Renal cortex interstitium (tissue), 15 donors: ENCODE measurements around the gene IP6K3. TPM values are rescaled to one million over a fixed set of nuclear protein-coding genes. Genes with fewer than 3 reads are reported as not detected.

Source experiments
- DNase-seq, 11 donors: peaks; one replicate each; pipeline ENCODE4 v3.0.0-alpha.2; 2013; ENCODE audit warnings: low read depth in 9 of 11, low spot score in 4 of 11; ENCODE audit errors: extremely low read depth in 1 of 11
- long read RNA-seq, 16 experiments: transcript quantifications; one replicate each; lab custom pipeline, GENCODE V29; 2026
- polyA plus RNA-seq, 3 donors: library from polyadenylated mRNA; unstranded; fragments of 120-200 nt; gene quantifications; one replicate each; pipeline ENCODE4 v1.2.1, GENCODE V29; 2013; ENCODE audit not compliant: insufficient read length in 3 of 3

Gene IP6K3, protein sequence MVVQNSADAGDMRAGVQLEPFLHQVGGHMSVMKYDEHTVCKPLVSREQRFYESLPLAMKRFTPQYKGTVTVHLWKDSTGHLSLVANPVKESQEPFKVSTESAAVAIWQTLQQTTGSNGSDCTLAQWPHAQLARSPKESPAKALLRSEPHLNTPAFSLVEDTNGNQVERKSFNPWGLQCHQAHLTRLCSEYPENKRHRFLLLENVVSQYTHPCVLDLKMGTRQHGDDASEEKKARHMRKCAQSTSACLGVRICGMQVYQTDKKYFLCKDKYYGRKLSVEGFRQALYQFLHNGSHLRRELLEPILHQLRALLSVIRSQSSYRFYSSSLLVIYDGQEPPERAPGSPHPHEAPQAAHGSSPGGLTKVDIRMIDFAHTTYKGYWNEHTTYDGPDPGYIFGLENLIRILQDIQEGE
- 1 to 10 TPM in 2 of 3 donors, under 1 TPM in 1; 0.93 to 1.1 (median 1.1) TPM for polyA plus RNA-seq
- long read RNA-seq, donor 1: 0 reads
- long read RNA-seq, donor 2, partial matches to known transcripts: 0 of 3 reads
- long read RNA-seq, donor 2, other reads (novel, unspliced or antisense): 0 of 3 reads
- long read RNA-seq, donor 3: 0 reads
- long read RNA-seq, donor 4: 0 reads
- long read RNA-seq, donor 5: 0 reads
- long read RNA-seq, donor 6: 0 reads
- long read RNA-seq, donor 7, partial matches to known transcripts: 0 of 1 reads
- long read RNA-seq, donor 7, other reads (novel, unspliced or antisense): 0 of 1 reads
- long read RNA-seq, donor 8: 0 reads
- long read RNA-seq, donor 9, partial matches to known transcripts: 0 of 1 reads
- long read RNA-seq, donor 9, other reads (novel, unspliced or antisense): 0 of 1 reads
- long read RNA-seq, donor 10: 0 reads
- long read RNA-seq, donor 11: 0 reads
- long read RNA-seq, donor 12: 0 reads
- long read RNA-seq, donor 13: 0 reads
- long read RNA-seq, donor 14: 0 reads
- long read RNA-seq, donor 15: 0 reads
- long read RNA-seq, donor 16: 0 reads

DNA sequence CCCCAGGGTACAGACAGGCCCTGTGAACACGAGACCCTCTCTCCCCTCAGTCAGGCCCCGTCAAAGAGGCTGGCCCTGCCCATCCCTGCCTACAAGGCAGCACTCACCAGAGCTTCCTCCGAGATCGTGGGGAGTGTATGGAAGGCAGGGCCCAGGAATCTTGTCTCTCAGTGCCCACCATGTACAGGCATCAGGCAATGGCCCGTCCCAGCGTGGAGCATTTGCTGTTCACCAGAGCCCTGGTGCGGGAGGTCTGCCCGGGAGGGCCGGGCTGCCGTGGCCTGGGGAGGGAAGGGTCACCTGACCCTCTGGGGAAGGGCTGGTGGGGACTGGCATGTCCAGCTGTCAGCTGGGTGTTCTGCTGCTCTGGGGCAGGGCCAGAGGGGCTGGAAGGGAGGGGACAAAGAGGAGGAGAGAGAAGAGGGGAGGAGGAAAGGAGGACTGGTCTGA is at the start of gene IP6K3:
Gene IP6K3, minus strand, starts transcription at position 255 of the 450 bp plus-strand sequence. CDS start 11,429 bp downstream, outside the sequence.
- no peak for DNase-seq

DNA sequence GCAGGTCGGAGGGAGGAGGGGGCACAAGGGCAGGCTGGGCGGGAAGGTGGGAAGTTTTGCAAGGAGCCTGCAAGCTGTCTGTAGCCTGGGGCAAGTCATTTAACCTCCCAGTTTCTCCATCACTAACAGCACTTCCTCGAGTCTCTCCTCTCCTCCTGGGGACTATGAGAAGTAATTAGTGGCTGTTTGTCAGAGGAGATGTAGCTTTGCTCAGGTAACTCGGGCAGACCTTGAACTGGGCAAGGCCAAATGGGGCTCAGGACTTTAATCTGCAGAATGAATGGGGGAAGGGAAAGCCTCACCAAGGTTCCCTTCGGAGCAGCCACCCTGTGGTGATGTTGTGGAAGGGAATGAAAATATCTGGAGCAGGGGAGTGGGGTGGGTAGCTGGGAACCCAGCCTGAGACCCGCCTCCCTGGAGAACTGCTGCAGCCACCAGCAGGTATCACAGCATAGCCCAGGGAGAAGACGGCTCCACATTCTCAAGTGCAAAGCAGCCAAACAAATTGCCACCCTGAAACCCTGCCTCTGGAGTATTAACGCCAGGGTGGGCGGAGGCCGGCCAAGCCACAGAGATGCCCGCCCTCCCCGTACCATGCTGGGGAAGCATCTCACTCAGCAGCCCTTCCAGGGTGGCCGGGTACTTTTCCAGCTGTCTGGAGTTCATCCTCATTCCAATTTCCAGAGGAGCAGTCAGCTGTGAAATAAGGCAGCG is 48.4 kb upstream of the IP6K3 start:
- no peak for DNase-seq

DNA sequence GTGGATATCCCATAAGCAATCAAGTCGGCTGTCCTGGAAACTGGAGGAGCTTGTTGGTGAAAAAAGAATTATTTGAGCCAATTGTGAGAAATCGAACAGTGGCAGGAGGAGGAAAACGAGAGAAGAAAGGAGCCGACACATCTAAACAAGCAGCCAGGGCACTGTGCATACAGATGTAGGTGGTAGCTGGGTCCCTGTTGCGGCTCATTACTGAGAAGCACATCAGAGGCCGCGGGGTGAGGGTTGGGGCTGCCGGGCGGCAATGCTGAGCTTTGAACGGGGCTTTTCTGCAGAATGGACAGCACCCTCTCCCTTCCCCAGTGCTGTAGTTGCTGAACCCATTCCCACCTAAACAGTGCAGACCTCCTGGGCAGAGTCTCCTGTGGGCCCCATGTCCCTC is 46.3 kb upstream of the IP6K3 start:
- DNase-seq: no peak

DNA sequence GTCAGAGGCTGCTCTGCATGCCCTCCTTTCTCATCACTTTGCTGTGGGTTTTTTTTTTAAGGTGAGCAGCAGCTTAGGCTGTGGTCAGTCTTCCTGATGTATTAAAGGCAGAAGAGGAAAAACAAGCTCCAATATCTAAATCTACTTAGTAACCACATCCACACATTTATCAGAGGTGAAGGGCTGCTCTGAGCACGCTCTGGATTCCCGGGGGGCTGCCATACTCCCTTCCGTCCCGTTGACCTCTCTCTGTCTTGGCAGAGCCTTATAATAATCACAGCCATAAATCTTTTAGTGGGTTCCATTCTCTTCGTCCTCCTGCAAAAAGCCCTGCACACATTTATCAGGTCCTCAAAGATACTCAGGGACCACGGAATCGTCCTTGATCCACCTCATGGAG is 44.9 kb upstream of the IP6K3 start:
- DNase-seq: no peak

DNA sequence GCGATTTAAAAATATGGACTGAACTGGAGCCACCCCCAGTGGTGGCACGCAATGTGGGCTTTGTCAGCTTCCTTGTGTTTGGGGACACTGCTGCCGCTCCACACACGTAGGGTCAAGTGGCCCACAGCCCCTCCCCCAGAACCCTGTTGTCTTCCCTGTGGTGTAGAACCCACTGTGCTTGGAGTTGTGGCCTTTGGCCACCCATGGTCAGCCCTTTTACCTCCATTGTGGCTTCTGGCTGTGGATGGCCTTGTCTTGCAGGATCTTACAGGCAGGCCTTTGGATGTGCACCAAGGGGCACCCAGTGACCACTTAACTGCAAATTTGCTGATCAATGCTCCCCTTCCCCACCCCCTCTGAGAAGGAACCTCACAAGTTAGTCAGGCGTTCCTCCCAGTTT is 44.2 kb upstream of the IP6K3 start:
- no peak for DNase-seq

DNA sequence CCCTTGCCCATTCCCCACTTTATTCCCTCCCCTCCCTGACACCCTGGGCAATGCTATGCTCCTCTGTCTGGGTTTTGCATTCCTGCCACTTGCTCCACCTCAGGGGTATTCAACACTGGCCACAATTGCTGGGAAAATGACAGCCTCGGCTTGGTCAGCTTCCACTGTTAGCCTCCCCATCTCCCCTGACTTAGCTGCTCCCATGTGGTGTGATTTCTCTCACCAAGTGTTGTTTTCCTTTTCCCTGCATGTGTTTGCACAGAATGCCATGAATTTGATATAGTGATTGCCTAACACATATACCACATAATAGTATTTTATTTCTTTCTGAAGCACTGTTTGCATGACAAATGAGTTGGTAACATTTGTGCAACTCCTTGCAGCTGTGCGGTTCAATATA is 43.7 kb upstream of the IP6K3 start:
- no peak for DNase-seq

DNA sequence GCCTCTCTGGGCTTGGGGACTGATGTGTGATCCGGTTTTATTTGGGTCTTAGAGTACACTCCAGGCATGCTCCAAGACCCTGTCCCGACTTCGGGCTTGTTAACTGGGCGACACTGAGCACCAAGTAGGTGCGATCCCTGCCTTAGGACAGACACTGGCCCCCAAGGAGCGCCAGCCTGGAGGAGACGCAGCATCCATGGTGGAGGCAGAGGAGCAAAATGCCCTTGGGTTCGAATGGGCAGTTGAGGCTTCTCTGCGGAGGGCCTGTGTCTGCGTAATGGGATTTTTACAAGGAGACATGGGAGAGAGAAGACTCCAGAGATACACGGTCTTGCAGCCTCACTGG is 42.8 kb upstream of the IP6K3 start:
- no peak for DNase-seq

DNA sequence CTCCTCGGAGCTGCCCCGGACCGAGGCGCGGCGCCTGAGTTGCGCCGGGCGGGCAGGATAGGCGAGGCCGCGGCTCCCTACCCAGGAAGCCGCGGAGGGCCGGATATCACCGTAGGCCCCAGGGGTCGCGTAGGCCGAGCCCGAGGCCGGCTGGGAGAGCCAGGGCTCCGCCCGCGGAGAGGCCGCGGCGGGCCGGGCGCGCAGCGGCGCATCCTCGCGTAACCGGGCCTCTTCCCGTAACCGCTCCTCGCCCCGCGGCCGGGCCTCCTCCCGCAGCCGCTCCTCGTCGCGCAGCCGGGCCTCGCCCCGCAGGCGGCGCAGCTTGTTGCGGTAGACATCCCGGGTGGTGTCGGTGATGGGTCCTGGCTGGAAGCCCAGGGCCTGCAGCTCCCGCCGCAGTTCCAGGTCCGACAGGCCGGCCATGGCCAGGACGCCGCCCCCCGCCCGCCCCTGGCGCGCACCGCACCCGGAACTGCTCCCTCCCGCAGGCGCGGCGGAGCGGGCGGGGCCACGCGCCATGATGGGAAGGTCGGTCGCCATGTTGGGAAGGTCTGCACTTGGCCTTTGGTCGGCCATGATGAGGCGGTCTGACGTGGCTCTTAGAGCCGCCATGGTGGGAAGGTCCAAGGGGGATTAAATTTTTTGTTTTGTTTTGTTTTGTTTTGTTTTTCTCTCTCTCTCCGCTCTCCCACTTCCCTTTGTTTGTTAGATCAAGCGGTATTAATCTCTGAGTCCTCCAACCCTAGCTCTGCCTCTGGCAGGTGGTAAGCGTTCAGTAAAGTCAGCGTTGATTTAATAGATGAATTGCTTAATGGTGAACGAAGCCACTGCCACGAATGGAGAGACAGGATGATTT is 42.2 kb upstream of the IP6K3 start, which contains the start of gene LEMD2:
Gene LEMD2, minus strand, starts transcription at position 437 of the 856 bp plus-strand sequence. Its CDS starts 14 bp downstream, at position 423.
- DNase-seq: peak; percentile 81 to 95 (median 92)

DNA sequence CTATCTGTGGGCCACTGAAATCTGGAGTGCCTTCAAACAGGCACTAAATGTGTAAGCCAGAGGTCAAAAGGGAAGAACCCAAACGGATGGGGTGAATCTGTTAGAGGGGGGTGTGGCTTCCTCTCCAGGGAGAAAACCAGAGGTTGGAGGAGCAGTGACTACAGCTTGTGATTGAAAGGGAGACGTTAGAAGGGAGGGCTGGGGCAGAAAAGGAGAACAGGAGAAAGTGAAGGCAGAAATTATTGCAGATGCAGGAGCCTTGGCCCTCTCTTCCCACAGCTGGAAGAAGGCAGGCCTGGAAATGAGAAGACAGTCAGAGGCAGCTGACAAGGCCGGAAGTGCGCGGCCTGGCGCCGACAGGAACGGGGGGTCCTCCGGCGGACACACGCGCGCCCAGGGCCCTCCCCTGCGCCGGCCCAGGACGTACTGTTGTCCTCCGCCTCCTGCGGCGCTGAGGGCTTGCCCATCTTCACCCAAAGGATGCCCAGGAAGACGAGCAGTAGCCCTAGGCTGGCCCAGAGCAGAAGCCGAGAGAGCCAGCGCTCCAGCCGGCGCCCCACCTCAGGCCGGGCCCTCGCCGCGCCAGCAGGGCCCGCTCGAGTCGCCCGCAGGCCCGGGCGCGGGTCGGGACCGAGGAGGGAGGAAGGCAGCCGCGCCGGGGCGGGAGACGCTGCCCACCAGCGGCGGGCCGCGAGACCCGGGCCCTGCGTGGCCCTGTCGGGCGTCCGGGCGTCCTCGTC is 41.4 kb upstream of the IP6K3 start:
- peak in 6 of 11 donors; percentile 38 to 70 (median 58) for DNase-seq

DNA sequence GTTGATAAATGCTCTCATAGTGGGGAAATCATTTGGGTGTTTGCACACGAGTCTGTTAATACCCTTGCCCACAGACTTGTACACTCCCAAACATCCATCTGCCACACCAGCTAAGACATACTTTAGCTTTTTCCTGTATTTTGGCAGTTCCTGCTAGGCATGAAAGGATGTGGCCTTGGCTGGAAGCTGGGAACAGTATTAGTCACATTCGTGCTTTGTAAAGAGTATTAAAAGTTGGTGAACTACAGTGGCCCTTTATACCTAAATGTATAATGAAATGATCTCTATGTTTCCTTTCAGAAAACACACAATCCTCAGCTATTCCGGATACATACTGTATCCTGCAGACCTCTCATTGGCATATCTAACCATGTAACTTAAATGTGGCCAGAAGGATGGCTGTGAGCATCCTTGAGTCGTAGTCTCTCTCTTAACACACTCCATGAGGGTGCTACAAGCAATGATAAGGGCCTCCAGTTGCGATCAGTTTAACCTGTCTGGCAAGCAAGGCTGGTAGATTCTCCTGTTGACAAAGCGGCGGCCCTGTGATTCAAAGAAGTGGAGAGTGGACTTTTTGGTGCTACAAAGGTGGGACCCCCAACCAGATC is 40.7 kb upstream of the IP6K3 start:
- DNase-seq: no peak

DNA sequence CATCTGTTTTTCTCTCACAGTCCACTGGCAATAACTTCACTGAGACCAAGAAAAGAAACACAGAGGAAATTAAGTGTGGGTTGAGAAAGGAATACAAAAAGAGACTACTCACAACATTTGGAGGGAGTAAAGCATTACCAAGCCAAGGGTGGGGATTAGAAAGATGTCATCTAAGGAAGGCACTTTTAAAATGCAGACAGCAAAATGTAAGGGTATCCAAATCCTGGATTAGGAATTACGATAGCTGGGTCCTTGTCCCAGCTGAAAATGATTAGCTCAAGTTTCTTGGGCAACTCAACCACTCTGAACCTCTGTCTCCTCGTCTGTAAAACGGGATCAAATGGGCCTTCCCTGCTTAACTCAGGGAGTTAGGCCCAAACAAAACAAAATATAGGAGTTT is 40.0 kb upstream of the IP6K3 start:
- no peak for DNase-seq

DNA sequence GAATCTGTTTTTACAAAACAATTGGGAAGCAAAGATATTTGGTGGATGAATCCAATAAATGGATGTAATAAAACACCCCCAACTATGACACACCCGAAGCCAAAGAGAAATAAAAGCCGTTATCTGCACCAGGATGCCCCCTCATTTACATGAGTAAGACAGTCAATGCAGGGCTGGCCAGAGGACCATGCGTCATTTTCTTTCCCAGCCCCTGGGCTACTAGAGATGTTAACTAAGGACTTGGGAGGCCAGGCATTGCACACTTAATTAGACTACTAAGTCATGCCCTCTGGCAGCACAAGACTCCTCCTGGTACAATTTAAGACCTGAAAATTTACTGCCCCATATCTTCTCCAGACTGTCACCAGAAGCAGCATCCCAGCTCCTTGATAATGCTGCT is 39.1 kb upstream of the IP6K3 start:
- no peak for DNase-seq

DNA sequence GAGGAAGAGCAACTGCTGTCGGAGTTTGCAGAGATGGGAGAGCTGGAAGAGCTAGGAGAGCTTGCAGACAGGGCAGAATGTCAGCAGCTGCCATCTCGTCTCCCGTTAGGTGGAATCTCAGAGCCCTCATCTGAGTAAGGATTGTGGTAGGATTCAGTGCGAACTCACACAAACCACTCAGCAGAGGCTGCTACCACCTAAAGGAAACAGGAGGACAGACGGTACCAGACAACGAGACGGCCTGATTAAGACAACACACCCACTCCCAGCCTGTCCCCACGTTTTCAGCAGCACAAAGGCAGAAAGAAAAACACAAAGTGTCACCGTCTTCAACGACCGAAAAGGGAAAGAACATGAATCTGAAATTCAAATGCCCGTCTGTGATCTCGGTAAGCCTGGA is 38.1 kb upstream of the IP6K3 start:
- DNase-seq: no peak

DNA sequence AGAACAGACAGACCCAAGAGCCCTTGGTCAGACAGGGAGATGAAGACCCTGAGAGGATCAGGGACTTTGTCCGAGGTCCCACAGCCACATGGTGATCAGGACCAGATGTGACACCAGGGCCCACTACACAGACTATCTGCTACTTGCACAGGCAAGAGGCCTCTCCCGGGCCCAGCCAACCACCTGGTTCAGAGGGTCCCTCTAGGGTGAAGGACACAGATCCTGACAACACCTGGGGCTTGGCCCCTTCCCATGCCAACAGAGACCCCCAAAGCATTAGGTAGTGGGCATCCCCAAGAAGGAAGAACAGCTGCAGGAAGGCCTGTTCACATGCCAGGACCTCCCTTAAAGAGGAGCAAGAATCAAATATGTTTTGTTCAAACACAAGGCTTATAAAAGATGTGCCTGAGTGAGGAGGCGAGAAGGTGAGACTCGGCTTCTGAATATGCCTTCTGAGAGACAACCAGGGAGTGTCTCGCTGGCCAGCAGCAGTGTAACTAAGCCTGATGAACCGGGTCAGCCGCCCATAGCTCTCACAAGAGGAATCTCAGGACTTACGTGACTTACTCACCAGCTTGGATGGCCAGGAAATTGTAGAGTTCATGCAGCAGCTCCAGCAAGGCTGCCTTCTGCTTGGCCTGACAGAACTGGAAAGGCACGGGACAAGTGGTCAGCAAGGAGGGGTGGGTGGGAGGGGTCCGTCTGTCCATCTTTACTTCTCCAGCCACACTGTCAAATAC is 37.2 kb upstream of the IP6K3 start:
- no peak for DNase-seq

DNA sequence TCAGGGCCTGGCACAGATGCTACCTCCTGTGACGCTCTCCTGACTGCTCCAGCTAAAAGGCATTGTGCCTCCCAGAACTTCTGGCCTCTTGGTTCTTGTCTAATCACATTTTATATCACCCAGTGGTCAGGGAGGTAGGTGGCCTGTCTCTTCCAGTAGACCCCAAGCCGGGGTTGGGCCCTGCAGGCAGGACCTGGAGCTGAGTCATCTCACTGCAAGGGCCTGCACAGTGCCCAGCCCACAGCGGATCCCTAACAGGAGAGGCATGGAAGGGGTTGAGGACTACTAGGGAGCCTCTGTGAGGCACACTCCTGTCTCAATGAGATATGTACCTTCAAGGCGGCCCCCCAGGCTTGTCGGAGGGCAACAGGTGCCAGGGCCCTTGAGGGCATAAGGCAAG is 35.9 kb upstream of the IP6K3 start:
- no peak for DNase-seq

DNA sequence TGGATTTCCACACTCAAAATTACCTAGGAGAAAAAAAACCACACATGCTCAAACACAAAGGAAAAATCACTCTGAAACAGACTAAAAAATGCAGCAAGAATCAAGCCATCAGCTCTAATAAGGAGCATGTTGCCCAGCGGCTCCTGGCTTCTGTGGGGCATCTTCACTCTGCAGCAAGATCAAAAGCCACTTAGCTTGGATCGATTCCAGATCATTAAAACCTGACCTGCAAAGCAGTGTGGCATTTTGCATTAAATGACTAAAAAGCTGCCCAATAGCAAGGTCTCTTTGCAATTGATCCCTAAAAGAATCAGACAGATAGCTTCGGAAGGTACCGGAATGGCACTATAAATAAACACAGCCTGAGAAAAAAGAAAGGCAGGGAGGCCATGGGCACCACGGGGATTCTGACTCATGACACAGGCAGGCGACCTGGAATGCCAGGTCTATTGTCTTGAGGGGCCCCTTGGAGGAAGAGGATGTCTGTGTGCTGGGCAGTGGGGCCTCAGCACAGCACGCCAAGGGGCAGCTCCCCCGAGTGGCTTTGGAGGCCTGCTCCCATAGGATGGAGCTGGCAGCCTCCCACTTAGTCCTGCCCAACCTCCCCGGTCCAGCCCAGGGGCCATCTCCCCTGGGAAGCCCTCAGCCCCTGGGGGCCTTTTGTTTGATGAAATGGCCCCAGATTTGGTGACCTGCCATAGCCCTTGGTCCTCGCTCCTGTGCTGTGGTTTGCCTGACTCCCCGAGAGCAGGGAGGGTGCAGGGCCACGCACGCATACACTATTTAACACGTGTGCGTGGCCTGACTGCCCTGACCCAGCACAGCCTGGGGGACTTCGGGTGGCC is 34.6 kb upstream of the IP6K3 start:
- no peak for DNase-seq
